Measurements from ENCODE around the gene CPXM2.

Gene CPXM2

GRCh38 chr10:123847686-123848432 is 43.7 kb downstream of the CPXM2 start:
- peak; percentile 71 for DNase-seq (ENCODE audit: low spot score)

- no peak for DNase-seq (ENCODE audit: low spot score)
Observed at GRCh38 chr10:123843835-123844234, 47.8 kb downstream of the CPXM2 start.

GRCh38 chr10:123842692-123843385 is 48.8 kb downstream of the CPXM2 start:
- no peak for DNase-seq (ENCODE audit: low spot score)

- DNase-seq (ENCODE audit: low spot score), result no peak
Observed at GRCh38 chr10:123841560-123841959, 50.0 kb downstream of the CPXM2 start.

- DNase-seq (ENCODE audit: low spot score), result no peak
Observed at GRCh38 chr10:123841115-123841514, 50.5 kb downstream of the CPXM2 start.

- DNase-seq (ENCODE audit: low spot score), result no peak
Observed at GRCh38 chr10:123840714-123841113, 50.9 kb downstream of the CPXM2 start.

- DNase-seq (ENCODE audit: low spot score), result no peak
Observed at GRCh38 chr10:123838596-123839310, 52.9 kb downstream of the CPXM2 start.

GRCh38 chr10:123837756-123838155 is 53.9 kb downstream of the CPXM2 start:
- DNase-seq (ENCODE audit: low spot score), result no peak

- DNase-seq (ENCODE audit: low spot score), result no peak
Observed at GRCh38 chr10:123836418-123837145, 55.0 kb downstream of the CPXM2 start.

GRCh38 chr10:123835575-123835974 is 56.0 kb downstream of the CPXM2 start:
- DNase-seq (ENCODE audit: low spot score), result no peak

- no peak for DNase-seq (ENCODE audit: low spot score)
Observed at GRCh38 chr10:123833170-123833850, 58.3 kb downstream of the CPXM2 start.

- DNase-seq (ENCODE audit: low spot score), result no peak
Observed at GRCh38 chr10:123831259-123831658, 60.3 kb downstream of the CPXM2 start.

GRCh38 chr10:123821136-123821535 is 70.5 kb downstream of the CPXM2 start:
- DNase-seq (ENCODE audit: low spot score), result no peak

- DNase-seq (ENCODE audit: low spot score), result no peak
Observed at GRCh38 chr10:123809632-123810031, 82.0 kb downstream of the CPXM2 start.

GRCh38 chr10:123808906-123809305 is 82.7 kb downstream of the CPXM2 start:
- peak; percentile 76 for DNase-seq (ENCODE audit: low spot score)

- no peak for DNase-seq (ENCODE audit: low spot score)
Observed at GRCh38 chr10:123808286-123808685, 83.3 kb downstream of the CPXM2 start.

GRCh38 chr10:123807444-123808035 is 84.1 kb downstream of the CPXM2 start:
- no peak for DNase-seq (ENCODE audit: low spot score)

- DNase-seq (ENCODE audit: low spot score), result peak; percentile 49
Observed at GRCh38 chr10:123804716-123805115, 86.9 kb downstream of the CPXM2 start.

- DNase-seq (ENCODE audit: low spot score), result no peak
Observed at GRCh38 chr10:123800821-123801220, 90.8 kb downstream of the CPXM2 start.

GRCh38 chr10:123800289-123800688 is 91.3 kb downstream of the CPXM2 start:
- peak; percentile 50 for DNase-seq (ENCODE audit: low spot score)

- no peak for DNase-seq (ENCODE audit: low spot score)
Observed at GRCh38 chr10:123798856-123799255, 92.8 kb downstream of the CPXM2 start.
